ES-I3 (cell line): ENCODE results near the gene KLHDC8A.
"Not testable (repeated sequence)": the region's sequence is repeated elsewhere in the genome, so short reads cannot be mapped to it uniquely, and the experiment has no call there.

Experiments used
- H3K36me3 ChIP-seq: 2 replicates; pipeline ENCODE4 v1.6.1; 2013; ENCODE audit warnings: mild to moderate bottlenecking, low read length, control low read depth, moderate library complexity; ENCODE audit not compliant: insufficient read depth
- H3K4me1 ChIP-seq: 2 replicates; pipeline ENCODE4 v1.6.1; 2013; ENCODE audit warnings: mild to moderate bottlenecking, control low read depth, low read length; ENCODE audit not compliant: insufficient read depth
- H3K9ac ChIP-seq: 2 replicates; pipeline ENCODE4 v1.6.1; 2013; ENCODE audit warnings: low read depth, mild to moderate bottlenecking, low read length, moderate library complexity
- H3K9me3 ChIP-seq: 2 replicates; pipeline ENCODE4 v1.6.1; 2013; ENCODE audit warnings: mild to moderate bottlenecking, low read length, moderate library complexity; ENCODE audit not compliant: control insufficient read depth, insufficient read depth

Gene KLHDC8A

DNA sequence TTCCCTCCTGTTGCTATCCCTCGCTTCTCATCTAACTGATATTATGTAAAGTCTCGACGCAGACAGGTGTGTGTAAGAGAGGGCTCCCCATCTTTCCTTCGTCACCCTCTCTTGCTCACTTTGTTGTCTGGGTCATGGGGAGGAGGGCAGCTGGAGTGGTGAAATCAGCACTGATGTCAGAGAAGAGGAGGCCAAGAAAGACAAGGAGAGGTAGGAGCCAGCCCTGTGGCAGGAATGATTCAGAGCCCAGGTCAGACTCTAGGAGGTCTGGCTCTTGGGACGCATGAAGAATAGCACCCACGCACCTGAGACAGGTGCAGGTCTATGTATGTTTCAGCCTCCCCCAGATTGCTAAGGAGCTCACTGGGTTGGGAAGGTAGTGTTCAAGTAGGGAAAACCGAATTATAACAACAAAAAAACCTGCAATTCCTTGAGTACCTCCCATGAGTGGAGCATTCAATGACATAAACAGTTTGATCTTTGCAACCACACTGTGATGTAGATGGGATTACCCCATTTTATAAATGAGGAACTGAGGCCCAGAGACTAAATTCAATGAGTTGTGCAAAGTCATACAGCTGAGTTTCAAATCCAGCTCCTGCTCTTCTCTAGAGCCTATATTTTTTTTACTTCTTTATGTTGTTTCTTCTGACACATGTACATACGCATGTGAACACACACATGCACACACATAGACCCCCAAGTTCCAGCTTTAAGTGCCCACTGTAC is 45.6 kb downstream of the KLHDC8A start:
- H3K9ac ChIP-seq, result no peak overlapping the region
- peaks cover 53% of the 10 kb centered on the region for H3K36me3 ChIP-seq

DNA sequence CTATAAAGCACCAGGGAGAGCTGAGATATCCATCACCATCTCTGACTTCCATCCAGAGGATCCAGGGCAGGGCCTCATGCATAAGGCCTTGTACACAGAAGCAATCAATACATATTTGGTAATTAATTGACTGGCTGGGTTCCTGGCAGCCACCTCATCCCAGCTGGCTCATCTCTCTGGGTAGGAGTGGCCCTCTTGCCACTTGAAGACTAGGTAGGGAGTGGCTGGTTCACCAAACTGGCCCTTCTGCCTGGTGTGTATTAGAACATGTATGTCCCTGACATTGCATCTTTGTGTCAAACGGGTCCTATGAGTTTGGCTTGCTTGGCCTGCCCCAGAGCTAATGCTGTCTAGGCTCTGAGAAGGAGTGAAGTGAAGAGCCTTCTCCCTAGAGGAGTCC is 47.0 kb downstream of the KLHDC8A start:
- Histone ChIP-seq H3K9ac (no peak overlapping the region), H3K9me3 (no peaks in the 10 kb centered on the region), H3K36me3 (peaks cover 65% of the 10 kb centered on the region), H3K4me1 (peaks cover 17% of the 10 kb centered on the region)

More for the DNA sequence above, 45.6 kb downstream of the KLHDC8A start:
- no peaks in the 10 kb centered on the region for H3K9me3 ChIP-seq
- peaks cover 25% of the 10 kb centered on the region for H3K4me1 ChIP-seq

DNA sequence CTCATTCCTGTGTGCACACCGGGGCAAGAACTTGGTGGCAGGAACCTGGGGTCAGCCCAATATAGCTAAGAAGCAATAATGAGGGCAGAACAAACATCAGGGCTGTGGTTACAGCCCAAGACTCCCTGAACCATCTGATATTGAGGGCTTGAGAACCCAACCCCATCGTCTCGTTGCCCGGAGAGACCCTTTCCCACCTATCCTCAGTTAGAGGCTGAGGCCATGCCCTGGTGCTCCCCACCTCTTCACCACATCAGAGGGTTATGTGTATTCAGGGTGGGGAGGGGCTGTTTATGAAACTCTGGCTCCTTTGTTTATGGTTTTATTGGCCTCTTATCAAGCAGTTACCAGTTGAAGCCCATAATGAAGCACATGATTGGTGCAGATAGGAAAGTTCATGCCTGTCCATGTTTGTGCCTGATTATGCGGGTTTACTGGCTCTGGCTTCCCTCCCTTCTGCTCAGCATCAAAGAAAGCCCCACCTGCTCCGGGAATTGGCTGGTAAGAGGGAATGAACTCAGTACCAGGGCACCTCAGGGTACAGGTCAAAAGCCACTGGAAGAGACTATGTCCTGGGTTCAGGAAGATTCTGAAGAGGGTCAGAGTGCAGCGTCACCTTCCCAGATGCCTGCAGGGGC is 49.7 kb downstream of the KLHDC8A start:
- Histone ChIP-seq H3K9ac (no peak overlapping the region), H3K4me1 (peaks cover 11% of the 10 kb centered on the region), H3K36me3 (peaks cover 71% of the 10 kb centered on the region), H3K9me3 (no peaks in the 10 kb centered on the region)

DNA sequence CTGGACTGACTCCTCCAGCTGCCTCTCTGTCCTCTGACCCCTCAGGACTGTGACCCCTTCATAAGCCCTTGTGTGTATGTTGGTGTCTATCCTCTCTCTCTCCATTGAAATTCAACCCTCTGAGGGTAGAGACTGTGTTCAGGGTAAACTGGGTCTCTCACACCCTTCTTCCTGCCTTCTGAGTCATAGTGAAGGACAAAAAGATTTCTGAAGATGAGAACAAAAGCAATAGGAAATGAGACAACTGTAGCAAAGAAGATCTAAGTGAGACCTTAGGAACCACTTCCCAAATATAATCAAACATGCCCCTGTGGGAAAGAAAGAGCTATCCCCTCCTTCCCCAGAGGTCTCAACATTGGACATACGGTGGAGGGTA is 52.0 kb downstream of the KLHDC8A start:
- no peaks in the 10 kb centered on the region for H3K9me3 ChIP-seq
- H3K4me1 ChIP-seq, result peaks cover 25% of the 10 kb centered on the region
- peaks cover 48% of the 10 kb centered on the region for H3K36me3 ChIP-seq
- no peak overlapping the region for H3K9ac ChIP-seq

GRCh38 chr1:205304046-205304694 is 52.6 kb downstream of the KLHDC8A start:
- peaks cover 47% of the 10 kb centered on the region for H3K36me3 ChIP-seq
- peaks cover 25% of the 10 kb centered on the region for H3K4me1 ChIP-seq
- H3K9me3 ChIP-seq, result no peaks in the 10 kb centered on the region
- H3K9ac ChIP-seq, result no peak overlapping the region

DNA sequence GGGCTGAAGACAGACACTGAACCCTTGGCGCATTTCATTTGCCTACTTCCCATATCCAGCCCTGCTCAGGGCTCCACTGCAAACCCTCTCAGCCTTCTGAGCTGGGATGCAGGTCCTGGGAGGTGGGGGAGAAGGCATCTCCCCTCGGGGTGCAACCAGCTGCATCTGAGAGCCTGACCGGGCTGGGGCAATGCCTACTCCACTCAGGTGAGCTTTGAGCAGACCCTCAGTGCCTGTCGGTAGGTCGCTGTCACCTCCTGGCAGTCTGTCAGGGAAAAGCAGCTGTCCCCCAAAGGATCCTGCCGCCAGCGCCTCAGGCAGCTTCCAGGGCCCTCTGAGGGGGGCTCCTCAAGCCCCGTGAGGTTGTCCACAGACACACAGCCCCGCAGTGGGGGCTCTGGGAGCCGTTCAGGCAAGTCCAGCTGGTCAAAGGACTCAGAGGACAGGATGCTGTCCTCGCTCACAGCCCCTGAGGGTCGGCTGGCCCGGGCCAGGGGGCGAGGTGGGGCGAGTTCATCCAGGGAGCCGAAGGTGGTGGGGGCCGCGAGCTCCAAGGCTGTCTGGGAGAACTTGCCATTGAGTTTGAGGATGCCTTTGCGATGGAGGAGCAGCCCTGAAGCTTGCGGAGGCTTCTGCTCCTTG is 53.4 kb downstream of the KLHDC8A start:
- Histone ChIP-seq H3K9ac (no peak overlapping the region), H3K4me1 (peaks cover 27% of the 10 kb centered on the region), H3K36me3 (peaks cover 42% of the 10 kb centered on the region), H3K9me3 (no peaks in the 10 kb centered on the region)

DNA sequence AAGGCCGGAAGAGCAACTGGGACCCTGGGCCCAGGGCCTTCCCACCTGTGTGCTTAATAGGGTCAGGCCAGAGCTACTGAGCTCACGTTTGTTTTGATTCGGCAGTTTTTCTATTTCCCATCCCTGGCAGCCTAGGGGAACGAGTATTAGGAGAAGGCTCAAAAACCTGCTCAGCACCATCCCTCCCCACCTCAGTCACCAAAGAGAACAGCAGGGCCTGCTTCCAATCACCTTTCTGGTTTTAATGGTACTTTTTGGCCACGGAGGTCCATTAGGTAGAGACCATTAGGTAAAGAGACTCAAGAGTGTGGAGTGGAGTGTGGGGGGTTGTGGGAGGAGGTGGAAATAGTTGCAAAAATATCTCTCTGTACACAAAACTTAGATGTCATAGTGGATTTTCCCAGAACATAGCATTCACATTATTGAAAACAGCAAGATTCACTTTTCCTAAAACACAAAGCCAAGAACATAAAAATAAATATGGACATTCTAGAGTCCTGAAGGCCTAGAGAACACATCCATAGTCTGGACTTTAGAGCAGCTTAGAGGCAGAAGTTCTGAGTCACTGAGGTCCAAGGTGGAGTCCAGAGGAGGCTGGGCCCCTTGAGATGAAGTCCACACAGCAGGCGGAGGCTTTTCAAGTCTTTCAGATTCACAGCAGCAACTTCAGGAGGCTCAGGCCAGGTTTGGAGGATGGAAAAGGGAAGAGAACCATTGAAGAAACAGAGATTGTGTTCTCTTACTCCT is 54.7 kb downstream of the KLHDC8A start:
- no peaks in the 10 kb centered on the region for H3K9me3 ChIP-seq
- H3K4me1 ChIP-seq, result peaks cover 40% of the 10 kb centered on the region
- peak overlapping the region; percentile 9; the same call in 1 of the 2 replicates for H3K9ac ChIP-seq
- H3K36me3 ChIP-seq, result peaks cover 28% of the 10 kb centered on the region

- Histone ChIP-seq H3K36me3 (peaks cover 22% of the 10 kb centered on the region; the same call in 1 of the 2 replicates), H3K9me3 (no peaks in the 10 kb centered on the region), H3K4me1 (peaks cover 41% of the 10 kb centered on the region), H3K9ac (peak overlapping the region; percentile 33)
Measured at GRCh38 chr1:205301205-205301821, 55.4 kb downstream of the KLHDC8A start.

- Histone ChIP-seq H3K36me3 (peaks cover 12% of the 10 kb centered on the region; the same call in 1 of the 2 replicates), H3K9me3 (no peaks in the 10 kb centered on the region), H3K4me1 (peaks cover 52% of the 10 kb centered on the region), H3K9ac (no peak overlapping the region)
Measured at GRCh38 chr1:205300149-205300548, 56.6 kb downstream of the KLHDC8A start.

DNA sequence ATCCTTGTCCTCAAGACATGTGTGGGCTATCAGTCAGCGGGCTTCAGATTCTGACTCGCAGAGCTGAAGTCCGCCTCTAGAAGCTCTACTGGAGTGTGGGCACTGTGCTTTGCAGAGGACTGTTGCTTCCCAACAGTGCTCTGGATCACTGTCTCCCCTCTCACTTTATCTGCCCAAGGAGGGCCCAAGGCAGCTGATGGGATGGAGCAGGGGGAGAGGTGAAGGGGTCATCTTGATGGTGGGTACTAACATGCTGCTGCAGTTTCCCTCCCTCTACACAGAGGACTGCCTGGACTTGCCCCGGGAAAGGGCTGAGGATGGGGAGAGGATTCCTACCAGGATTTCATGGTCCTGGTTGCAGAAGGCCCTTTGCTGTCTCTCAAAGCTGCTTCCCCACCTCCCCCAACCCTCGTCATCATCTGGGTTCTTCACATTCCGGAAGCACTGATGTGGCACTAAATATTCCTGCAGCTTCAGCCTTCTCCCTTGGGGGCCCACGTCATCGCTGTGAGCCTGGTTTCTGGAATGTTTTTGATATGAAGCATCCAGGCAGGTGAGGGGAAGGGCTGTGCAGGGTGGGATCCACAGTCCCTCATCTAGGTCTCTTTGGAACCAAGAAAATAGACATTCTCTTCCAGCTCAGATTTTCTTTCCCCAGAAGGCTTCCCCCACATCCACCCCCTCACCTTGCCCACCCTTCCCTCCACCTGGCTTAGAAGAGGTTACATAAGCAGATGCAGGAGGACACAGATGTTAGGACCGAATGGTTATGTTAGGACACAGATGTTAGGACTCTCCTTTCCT is 58.3 kb downstream of the KLHDC8A start:
- Histone ChIP-seq H3K36me3 (0 out of 2 replicates have a peak, but pooled peaks cover 4% of the 10 kb centered on the region), H3K4me1 (peaks cover 67% of the 10 kb centered on the region), H3K9me3 (no peaks in the 10 kb centered on the region), H3K9ac (no peak overlapping the region; the same call in 1 of the 2 replicates)

DNA sequence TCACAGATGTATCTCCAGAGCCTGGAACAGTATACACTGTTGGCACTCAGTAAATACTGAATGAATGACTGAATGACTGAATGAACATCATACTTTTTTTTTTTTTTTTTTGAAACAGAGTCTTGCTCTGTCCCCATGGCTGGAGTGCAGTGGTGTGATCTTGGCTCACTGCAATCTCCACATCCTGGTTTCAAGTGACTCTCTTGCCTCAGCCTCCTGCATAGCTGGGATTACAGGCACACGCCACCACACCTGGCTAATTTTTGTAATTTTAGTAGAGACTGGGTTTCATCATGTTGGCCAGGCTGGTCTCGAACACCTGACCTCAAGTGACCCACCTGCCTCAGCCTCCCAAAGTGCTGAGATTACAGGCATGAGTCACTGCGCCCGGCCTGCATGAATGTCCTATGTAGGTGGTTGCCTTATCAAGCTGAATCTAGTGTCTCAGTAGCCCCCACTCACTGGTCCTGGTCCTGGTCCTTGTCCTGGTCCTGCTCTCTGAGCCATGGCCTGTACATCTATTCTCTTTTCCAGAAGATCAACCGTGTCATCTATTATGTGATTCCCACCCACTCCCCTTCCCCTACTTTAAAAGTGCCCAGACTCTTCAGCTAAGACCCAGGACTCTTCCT is 59.1 kb downstream of the KLHDC8A start:
- peaks cover 65% of the 10 kb centered on the region for H3K4me1 ChIP-seq
- H3K9me3 ChIP-seq, H3K36me3 ChIP-seq, H3K9ac ChIP-seq: not testable (repeated sequence)

DNA sequence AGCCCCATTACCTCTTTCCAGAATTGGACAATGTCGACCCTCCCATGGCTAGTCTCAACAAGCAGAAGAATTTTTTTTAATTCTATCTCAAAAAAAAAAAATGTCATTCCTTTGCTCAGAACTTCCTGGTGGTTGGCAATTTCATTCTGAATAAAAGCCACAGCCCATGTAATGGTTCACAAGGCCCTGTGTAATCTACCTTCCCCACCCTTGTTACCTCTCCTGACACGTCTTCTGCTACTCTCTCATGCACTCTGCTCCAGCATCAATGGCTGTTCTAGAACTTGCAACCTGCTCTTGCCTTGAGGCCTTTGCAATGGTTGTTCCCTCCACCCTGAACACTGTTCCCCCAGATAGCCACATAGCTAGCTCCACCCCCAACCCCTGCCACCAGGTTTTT is 60.6 kb downstream of the KLHDC8A start:
- Histone ChIP-seq H3K9ac (no peak overlapping the region), H3K4me1 (peaks cover 57% of the 10 kb centered on the region), H3K36me3 (no peaks in the 10 kb centered on the region), H3K9me3 (no peaks in the 10 kb centered on the region)

- H3K9me3 ChIP-seq, result no peaks in the 10 kb centered on the region
- H3K9ac ChIP-seq, result peak overlapping the region; percentile 9; the same call in 1 of the 2 replicates
- H3K36me3 ChIP-seq, result no peaks in the 10 kb centered on the region
- H3K4me1 ChIP-seq, result peaks cover 46% of the 10 kb centered on the region
Measured at GRCh38 chr1:205294934-205295333, 61.8 kb downstream of the KLHDC8A start.
